Calu3 (cell line): Measurements from ENCODE around the gene SPEF1. TPM values are rescaled to one million over a fixed set of nuclear protein-coding genes. Genes with fewer than 3 reads are reported as not detected.
A peak's percentile ranks its signal among the peaks of the same experiment; 100 is the strongest.

Source experiments
- BruUV-seq: library from RNA; stranded (reverse); fragments of 400-500 nt; replicated peaks from 2 replicates; lab custom pipeline; 2021; lab: Mats Ljungman, UMichigan
- CTCF ChIA-PET: fragments of 300-600 bp; sonication (Branson Sonifier 250); formaldehyde crosslinking; loops from one replicate; lab custom pipeline; 2022; ENCODE audit warnings: antibody characterized with exemption; lab: Charles Lee
- DNase-seq: peaks from one replicate; pipeline ENCODE4 v3.0.0; 2022
- H3K27ac Mint-ChIP-seq: one replicate; pipeline ENCODE4 v1.8.0; 2022; ENCODE audit warnings: mixed read lengths; ENCODE audit not compliant: unreplicated experiment
- H3K27me3 Mint-ChIP-seq: one replicate; pipeline ENCODE4 v1.8.0; 2022; ENCODE audit warnings: mixed read lengths; ENCODE audit not compliant: unreplicated experiment
- H3K36me3 Mint-ChIP-seq: one replicate; pipeline ENCODE4 v1.8.0; 2022; ENCODE audit warnings: mild to moderate bottlenecking, moderate library complexity, mixed read lengths; ENCODE audit not compliant: insufficient read depth, unreplicated experiment
- H3K4me1 Mint-ChIP-seq: one replicate; pipeline ENCODE4 v1.8.0; 2022; ENCODE audit warnings: mild to moderate bottlenecking, low read depth, mixed read lengths; ENCODE audit not compliant: unreplicated experiment
- H3K4me3 Mint-ChIP-seq: one replicate; pipeline ENCODE4 v1.8.0; 2022; ENCODE audit warnings: mild to moderate bottlenecking, low read depth, moderate library complexity, mixed read lengths; ENCODE audit not compliant: unreplicated experiment
- H3K9me3 Mint-ChIP-seq: one replicate; pipeline ENCODE4 v1.8.0; 2022; ENCODE audit warnings: low read depth, mixed read lengths; ENCODE audit not compliant: unreplicated experiment
- intact Hi-C: fragments of 100-400 bp; cut with micrococcal nuclease; formaldehyde crosslinking; loops from one replicate; pipeline ENCODE4 v1.10.0; 2022; ENCODE audit not compliant: unreplicated experiment
- total RNA-seq: library from RNA; stranded (reverse); gene quantifications from 2 replicates; pipeline ENCODE4 v1.2.3, GENCODE V29; 2022
- TF ChIP-seq, protein P1 (sequence below): fragments of 200-600 bp; IDR thresholded peaks from one replicate; pipeline ENCODE4 v1.8.0; 2022; ENCODE audit warnings: antibody characterized with exemption; ENCODE audit not compliant: unreplicated experiment

SPEF1 gene
- total RNA-seq, 1 experiment from 2014 or later, result 0.28 TPM

- peaks cover 20% of the 10 kb centered on the region for H3K4me1 Mint-ChIP-seq
- H3K4me3 Mint-ChIP-seq, result no peak overlapping the region
- intact Hi-C loops, result no loop called here
- no peaks in the 10 kb centered on the region for H3K27me3 Mint-ChIP-seq
- BruUV-seq, result no TSS peak
- CTCF ChIA-PET, result no interaction called here
- H3K9me3 Mint-ChIP-seq, result no peaks in the 10 kb centered on the region
- TF ChIP-seq, protein P1, sequence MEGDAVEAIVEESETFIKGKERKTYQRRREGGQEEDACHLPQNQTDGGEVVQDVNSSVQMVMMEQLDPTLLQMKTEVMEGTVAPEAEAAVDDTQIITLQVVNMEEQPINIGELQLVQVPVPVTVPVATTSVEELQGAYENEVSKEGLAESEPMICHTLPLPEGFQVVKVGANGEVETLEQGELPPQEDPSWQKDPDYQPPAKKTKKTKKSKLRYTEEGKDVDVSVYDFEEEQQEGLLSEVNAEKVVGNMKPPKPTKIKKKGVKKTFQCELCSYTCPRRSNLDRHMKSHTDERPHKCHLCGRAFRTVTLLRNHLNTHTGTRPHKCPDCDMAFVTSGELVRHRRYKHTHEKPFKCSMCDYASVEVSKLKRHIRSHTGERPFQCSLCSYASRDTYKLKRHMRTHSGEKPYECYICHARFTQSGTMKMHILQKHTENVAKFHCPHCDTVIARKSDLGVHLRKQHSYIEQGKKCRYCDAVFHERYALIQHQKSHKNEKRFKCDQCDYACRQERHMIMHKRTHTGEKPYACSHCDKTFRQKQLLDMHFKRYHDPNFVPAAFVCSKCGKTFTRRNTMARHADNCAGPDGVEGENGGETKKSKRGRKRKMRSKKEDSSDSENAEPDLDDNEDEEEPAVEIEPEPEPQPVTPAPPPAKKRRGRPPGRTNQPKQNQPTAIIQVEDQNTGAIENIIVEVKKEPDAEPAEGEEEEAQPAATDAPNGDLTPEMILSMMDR, result no peak
- no peak for DNase-seq
- no peak overlapping the region for H3K27ac Mint-ChIP-seq
- H3K36me3 Mint-ChIP-seq, result peaks cover 71% of the 10 kb centered on the region
Measured at GRCh38 chr20:3800256-3800877, 19.1 kb upstream of the SPEF1 start.

GRCh38 chr20:3798908-3799248, 17.6 kb upstream of the SPEF1 start:
- Mint-ChIP-seq H3K27me3 (no peaks in the 10 kb centered on the region), H3K9me3 (no peaks in the 10 kb centered on the region), H3K4me3 (no peak overlapping the region), H3K4me1 (peaks cover 12% of the 10 kb centered on the region), H3K36me3 (peaks cover 64% of the 10 kb centered on the region), H3K27ac (no peak overlapping the region)
- BruUV-seq, result no TSS peak
- CTCF ChIA-PET, result no interaction called here
- intact Hi-C loops, result no loop called here
- DNase-seq, result no peak
- TF ChIP-seq, protein P1, result no peak

- intact Hi-C loops, result no loop called here
- Mint-ChIP-seq H3K4me1 (peaks cover 9% of the 10 kb centered on the region), H3K36me3 (peaks cover 59% of the 10 kb centered on the region), H3K4me3 (peak overlapping the region; percentile 97), H3K9me3 (no peaks in the 10 kb centered on the region), H3K27ac (peak overlapping the region; percentile 74), H3K27me3 (no peaks in the 10 kb centered on the region)
- DNase-seq, result no peak
- CTCF ChIA-PET, result no interaction called here
- TF ChIP-seq, protein P1, result no peak
- no TSS peak for BruUV-seq
Measured at GRCh38 chr20:3798373-3798768, 17.1 kb upstream of the SPEF1 start.

DNA sequence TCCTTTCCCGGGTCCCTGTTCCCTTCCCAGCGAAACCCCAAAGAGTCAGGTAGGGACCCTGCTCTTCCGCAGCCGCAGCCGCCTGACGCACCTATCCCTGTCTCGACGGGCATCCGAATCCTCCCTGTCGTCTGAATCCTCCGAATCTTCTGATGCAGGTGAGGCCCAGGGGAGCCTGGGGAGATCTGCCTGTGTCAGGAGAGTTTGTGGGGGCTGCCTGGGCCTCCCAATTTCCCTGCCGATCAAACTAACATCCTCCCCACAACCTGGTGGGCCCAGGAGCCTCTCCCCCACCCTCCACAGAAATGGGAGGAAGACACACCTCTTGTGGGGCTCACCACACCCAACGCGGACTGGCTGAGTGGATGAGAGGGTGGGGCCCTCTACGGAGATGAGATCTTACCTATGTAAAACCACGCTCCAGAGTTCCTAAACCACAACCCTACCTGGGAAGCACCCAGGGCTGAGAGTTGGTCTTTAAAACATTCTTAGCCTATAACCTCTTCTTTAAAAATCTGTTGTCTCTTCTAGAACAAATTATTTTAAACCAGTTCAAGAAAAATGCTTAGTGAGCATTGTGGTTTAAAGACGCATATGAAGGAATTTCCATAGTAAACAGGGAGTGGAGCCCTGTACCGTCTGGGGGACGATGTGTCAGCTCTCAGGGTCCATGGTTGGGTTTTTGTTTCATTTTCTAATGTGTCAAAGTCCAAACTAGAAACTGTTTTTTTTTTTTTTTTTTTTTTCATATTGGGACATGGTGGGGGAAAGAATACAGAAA, 16.5 kb upstream of the SPEF1 start:
- TF ChIP-seq, protein P1, result no peak
- Mint-ChIP-seq H3K9me3 (no peaks in the 10 kb centered on the region), H3K4me3 (peak overlapping the region; percentile 97), H3K36me3 (peaks cover 54% of the 10 kb centered on the region), H3K27ac (peak overlapping the region; percentile 74), H3K27me3 (no peaks in the 10 kb centered on the region), H3K4me1 (peaks cover 9% of the 10 kb centered on the region)
- CTCF ChIA-PET, result no interaction called here
- intact Hi-C loops, result no loop called here
- DNase-seq, result no peak
- no TSS peak for BruUV-seq
